ENCODE measurements around the gene MTOR.
"Not testable (repeated sequence)": the region's sequence is repeated elsewhere in the genome, so short reads cannot be mapped to it uniquely, and the experiment has no call there.

Gene MTOR

DNA sequence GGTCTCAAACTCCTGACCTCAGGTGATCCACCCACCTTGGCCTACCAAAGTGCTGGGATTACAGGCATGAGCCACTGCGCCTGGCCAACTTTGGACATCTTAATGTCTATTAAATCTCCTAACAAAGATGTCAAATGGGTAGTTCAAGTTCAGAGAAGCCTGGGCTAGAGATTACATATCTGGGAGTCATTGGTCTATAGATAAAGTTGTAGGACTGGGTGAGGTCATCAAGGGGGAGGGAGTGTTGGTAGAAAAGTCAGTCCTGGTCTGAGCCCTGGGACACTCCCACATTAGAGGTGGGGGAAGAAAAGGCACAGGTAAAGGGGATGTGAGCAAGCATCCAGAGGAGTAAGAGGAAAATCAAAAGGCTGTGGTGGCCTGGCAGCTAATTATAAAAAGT lies 17.3 kb upstream of the MTOR start:
- DNase-seq: no peak

DNA sequence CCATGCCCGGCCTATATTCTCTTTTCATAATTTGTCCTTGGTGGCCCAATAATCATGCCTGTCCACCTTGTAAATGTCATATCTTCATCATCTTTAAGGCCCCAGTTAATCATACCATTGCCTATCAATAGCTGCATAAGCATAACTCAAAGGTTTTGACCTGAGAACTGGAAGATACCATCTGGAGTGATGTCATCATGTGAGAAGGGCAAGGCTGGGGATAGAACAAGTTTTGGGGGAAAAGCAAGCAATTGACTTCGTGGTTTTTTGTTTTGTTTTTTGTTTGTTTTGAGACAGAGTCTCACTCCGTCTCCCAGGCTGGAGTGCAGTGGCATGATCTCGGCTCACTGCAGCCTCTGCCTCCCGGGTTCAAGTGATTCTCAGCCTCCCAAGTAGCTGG lies 16.8 kb upstream of the MTOR start:
- DNase-seq: no peak

DNA sequence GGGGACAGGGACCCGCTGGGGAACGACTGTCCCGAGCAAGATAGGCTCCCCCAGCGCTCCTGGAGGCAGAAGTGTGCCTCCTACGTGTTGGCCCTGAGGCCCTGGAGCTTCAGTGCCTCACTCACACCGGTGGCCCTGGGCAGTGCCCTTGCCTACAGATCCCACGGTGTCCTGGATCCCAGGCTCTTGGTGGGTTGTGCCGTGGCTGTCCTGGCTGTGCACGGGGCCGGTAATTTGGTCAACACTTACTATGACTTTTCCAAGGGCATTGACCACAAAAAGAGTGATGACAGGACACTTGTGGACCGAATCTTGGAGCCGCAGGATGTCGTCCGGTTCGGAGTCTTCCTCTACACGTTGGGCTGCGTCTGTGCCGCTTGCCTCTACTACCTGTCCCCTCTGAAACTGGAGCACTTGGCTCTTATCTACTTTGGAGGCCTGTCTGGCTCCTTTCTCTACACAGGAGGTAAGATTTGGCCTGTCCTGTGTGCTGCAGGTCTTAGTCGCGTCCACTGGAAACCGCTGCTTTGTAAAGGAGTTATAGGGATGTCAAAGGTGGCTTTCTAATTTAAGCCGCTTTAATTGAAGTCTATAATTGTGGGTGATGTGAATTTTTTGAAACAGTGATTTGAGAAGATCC lies 11.4 kb upstream of the MTOR start:
- no peak for DNase-seq

DNA sequence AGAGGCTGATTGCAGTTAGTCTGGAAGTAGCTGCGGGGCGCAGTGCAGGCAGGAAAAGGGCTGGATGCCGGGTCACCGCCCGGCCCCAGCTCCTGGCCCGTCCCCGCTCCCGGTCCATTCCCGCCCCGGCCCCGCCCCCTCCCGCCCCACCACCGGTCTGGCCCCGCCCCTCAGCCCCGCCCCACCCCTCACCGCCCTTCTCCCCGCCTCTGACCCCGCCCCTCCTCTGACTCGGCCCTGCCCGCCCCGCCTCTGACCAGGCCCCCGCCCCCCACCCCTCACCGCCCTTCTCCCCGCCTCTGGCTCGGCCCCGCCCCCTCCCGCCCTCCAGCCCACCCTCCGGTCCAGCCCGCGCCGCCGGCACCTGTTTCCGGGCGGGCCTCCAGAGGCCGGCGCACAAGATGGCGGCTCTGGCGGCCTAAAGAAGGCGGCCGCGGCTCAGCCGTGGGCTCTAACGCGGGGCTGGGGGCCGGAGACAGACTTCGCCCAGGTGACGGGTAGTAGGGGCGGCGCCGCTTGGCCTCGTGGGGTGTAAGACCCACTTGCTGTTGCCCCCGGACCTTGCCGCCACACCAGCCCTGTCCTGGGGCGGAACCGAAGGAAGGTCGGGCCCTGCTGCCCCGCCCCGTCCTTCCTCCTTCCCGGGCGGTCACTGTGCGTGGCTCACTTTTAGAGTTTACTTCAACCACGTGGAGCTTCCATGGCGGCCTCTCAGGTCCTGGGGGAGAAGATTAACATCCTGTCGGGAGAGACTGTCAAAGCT lies 10.7 kb upstream of the MTOR start, which contains the start of gene UBIAD1:
Gene UBIAD1 (plus strand): TSS at position 367 of the 763 bp plus-strand sequence. CDS start 334 bp downstream, at position 701.
- DNase-seq: peak; percentile 77 to 85

DNA sequence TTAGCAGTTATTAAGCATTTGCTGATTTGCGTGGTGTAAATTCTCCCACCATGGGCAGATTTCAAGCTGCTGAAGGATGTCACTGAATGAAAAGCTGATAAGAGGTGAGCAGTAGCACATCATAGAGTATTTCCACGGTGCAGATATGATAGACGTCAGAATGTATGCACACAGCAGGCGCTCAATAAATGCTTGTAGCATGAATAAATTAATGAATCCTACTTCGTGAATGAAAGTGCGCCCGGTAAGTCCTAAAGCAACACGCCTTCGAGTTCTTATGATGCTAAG lies 10.1 kb upstream of the MTOR start:
- no peak for DNase-seq

DNA sequence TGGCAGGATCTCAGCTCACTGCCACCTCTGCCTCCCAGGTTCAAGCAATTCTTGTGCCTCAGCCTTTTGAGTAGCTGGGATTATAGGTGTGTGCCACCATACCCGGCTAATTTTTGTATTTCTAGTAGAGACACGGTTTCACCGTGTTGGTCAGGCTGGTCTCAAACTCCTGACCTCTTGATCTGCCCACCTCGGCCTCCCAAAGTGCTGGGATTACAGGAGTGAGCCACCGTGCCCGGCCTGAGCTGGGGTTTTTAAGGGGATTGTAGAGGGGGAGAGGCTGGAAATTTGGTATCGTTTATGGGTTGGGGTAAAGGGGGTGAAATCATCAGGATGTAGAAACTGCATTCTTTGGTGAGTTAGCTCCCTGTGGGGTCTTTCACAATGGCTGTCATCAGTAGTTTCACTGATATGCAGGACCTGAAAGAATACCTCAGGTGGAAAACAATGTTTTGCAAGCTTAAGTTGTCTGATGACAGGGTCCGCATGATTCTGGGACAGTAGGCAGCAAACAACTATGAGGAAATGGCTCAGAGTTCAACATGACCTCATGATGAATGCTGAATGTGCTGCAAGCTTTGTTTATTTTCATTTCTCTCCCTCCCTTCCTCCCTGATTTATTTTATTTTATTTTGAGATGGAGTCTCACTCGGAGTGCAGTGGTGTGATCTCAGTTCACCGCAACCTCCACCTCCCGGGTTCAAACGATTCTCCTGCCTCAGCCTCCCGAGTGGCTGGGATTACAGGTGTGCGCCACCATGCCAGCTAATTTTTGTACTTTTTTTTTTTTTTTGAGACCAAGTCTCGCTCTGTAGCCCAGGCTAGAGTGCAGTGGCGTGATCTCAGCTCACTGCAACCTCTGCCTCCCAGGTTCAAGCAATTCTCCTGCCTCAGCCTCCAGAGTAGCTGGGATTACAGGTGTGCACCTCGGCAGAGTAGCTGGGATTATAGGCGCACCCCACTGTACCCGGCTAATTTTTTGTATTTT lies 5.3 kb upstream of the MTOR start:
- DNase-seq: not testable (repeated sequence)

DNA sequence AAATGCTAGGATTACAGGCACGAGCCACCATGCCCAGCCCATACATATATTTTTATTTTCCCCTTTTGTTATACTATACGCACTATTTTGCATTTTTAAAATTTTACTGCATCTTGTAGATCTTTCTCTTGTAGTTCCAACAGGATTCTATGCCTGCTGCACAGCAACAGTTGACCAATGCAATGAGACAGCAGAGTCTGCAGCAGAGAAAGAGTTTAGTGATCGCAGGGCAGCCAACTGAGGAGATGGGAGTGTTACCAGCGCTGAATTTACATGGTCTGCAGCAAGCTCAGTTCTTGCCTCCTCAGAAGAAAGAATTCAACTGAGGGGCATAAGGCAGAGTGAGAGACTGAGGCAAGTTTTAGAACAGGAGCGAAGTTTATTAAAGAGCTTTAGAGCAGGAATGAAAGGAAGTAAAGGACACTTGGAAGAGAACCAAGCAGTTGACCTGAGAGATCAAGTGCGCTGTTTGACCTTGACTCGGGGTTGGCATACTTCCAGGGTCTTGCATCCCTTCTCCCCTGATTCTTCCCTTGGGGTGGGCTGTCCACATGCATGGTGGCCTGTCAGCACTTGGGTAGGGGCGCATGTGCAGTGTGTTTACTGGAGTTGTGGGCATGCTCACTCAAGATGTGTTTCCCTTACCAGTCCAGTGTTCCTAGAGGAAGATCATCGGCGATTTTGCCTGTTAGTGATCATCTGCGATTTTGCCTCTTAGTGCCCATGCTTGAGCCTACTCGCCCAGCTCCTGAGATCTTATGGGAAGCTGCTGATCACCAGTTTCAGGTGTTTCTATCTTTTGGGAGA lies 4.1 kb upstream of the MTOR start:
- no peak for DNase-seq

DNA sequence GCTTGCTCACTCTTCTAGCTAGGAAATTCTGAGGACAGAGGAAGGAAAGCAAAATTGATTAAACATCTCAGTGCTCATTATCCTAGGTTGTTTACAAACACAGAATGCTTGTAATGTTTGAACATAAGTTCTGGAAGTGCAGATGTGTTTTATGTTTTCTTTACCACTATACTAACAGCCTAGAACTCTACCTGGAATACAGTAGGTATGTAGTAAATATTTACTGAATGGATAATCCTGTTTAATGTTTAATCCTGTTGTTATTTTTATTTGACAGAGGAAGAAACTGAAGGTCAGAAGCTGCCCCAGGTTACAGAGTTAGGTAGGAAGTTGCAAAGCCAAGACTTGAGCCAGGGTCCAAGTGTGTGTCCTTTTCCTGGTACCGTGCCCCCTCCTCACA lies 6.1 kb downstream of the MTOR start:
- DNase-seq: no peak

DNA sequence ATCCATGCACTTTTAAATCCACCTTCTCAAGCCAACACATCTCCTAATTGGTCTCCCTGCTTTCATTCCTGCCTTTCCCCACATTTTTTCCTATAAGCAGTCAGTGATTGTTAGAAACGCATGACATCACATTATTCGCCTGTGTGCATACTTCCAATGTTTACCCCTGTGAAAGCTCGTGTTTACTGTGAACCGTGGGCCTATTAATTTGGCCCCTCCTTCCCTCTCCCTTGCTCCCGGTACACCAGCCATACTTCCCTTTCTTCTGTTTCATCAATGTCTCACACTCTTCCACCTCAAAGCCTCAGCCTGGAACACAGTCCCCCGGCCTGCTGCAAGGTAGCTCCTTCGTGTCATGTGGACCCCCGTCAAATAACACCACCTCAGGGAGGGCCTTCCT lies 9.1 kb downstream of the MTOR start:
- DNase-seq: no peak

DNA sequence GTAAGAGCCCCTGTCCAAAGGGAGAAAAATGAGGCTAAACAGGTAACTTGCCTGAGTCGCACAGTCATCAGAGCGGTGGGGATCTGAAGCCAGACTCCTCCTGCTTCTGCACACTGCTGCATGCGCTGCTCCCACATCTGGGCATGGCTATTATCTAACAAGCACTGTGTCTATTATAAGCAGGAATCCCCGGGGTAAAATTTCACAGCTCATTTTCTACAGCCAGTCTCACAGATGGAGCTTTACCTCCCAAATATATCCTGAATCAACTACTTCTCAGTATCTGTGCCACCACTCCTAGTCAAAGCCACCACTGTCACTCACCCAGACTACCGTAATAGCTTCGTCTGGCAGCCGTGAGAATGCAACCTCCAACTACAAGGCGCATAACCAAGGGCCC lies 9.8 kb downstream of the MTOR start:
- DNase-seq: no peak

DNA sequence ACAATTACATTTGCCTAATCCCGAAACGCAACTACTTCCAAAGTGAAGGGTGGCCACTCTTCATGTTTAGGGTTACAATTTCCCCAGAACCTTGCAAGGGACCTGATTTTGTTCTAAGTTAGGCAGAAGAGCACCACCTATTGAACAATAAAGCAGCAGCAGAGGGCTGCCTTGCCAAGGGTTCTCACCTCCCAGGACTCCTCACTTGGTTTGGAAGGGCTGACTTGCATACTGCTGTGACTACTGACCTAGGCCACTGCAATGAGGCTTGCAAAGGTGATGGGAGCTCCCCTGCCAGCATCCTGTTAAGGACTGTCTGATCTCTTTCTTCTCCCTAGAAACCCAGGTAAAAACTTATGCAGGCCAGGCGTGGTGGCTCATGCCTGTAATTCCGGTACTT lies 14.2 kb downstream of the MTOR start:
- DNase-seq: no peak

DNA sequence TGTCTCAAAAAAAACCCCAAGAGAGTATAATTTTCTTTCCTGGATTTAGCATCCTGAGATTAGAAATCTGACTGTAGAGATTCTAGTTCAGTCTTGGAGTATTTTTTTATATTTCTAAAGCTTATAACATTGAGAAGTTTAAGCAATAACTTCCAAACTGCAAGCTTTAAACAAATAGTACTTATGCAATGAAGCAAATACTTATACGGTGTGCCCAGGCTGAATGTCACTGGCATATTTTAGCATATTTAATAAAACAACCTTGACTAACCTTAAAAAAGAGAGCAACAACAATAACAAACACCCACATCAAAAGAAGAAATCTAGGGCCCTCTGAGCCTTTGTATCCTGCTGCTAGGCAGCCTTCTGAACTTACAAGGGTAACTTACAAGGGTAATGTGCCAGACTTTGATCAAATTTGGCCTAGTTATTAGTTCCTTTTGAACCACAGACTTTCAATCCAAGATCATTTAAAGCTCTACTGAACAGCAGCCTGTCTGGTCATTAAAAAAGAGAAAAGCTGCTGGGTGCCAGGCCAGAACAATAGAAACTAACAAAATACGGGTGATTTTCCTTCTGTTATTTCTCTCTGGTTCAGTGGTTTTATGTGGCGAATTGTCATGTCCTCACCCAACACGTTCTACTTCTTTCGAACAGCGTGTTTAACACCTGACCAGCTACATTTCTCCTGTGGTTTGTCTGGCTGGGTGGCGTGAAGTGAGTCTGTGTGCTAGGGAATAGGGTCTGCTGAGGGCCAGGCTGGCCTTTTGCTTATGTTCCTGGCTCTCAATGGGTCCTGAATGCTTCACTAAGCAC lies 16.2 kb downstream of the MTOR start:
- no peak for DNase-seq

DNA sequence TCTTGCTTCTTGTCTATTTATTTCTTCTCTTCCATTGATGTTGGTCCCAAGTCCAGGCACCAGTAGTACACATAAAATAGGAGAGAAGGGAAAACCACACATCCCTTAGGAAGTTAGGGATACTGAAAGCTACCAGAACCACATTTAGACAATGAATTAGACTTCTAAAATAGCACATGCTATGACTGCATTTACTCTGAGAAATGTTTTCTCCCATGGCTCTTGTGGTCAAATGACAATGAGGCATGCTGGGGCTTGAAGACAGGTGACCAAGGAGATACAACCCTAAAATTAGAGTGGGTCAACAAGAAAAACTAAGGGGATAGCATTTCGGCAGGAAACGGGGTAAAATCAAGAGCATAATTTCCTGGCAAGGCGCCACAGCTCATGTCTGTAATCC lies 17.1 kb downstream of the MTOR start:
- no peak for DNase-seq

DNA sequence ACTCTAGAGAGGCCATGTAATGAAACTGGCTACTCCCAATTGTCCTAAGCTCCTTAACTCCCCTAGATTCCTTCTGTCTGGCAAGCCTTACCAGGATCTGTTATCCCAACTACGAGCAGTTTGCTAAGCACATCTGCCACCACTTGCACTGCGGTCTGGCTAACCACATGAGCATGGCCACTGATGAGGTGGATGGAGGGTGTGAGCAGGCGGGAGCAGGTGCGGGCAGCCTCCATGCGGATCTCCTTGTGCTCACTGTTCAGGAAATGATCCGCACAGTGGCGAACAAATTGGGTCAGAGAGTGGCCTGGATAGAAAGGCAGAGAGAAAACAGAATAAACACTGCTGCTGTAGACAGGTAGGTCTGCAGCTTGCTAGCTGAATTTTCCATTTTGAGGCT lies 24.0 kb downstream of the MTOR start:
- no peak for DNase-seq

DNA sequence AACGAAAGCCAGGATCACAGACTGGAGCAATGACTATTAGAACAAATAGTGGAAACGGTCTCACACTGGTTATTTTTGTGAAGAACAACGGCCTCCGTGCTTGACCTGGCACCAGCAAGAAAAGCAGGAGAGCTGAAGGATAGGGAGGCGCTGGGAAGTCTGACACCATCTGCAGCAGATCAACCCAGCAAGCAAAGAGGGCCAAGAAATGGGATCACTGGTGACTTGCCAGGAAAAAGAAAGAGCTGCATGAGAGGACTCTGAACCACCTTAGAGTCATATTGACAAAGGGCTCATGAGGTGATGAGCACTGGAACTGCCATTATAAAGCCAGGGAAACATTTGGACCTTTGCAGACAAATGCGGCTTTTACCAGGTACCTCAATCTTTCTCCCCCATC lies 25.0 kb downstream of the MTOR start:
- no peak for DNase-seq

DNA sequence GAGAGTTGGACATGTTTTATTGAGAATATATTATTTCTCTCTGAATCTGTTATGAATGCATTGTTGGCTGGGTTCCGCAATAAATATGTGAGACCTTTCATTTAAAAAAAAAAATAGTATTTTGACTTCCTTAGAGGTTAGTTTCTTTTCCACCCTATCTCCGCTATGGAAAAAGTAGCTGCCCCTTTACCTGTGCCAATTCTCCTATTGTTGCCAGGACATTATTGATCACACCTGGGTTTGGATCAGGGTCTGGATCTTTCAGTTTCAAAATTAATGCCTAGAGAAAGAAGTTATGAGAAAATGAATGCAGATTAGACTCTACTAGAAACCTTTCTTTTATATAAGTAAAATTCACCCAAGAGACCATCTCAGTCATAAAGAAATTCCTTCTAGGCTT lies 29.1 kb downstream of the MTOR start:
- DNase-seq: no peak

DNA sequence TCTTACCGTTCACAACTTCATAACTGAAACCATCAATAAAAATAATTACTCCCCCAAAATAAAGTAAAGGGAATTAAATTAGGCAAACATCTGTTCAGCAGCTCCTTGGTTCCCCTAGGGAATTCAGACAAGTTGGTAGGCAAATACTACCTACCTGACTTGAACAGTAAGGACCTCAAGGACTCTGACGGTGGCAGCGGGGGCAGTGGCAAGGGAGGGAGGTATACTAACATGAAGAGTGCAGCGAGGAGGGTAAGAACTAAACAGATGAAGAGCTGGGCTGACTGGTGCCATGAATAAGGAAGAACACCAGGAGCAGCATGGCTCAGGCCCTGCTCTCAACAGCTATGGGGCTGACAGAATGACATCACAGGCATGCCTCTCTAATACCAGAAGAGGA lies 33.1 kb downstream of the MTOR start:
- DNase-seq: no peak

DNA sequence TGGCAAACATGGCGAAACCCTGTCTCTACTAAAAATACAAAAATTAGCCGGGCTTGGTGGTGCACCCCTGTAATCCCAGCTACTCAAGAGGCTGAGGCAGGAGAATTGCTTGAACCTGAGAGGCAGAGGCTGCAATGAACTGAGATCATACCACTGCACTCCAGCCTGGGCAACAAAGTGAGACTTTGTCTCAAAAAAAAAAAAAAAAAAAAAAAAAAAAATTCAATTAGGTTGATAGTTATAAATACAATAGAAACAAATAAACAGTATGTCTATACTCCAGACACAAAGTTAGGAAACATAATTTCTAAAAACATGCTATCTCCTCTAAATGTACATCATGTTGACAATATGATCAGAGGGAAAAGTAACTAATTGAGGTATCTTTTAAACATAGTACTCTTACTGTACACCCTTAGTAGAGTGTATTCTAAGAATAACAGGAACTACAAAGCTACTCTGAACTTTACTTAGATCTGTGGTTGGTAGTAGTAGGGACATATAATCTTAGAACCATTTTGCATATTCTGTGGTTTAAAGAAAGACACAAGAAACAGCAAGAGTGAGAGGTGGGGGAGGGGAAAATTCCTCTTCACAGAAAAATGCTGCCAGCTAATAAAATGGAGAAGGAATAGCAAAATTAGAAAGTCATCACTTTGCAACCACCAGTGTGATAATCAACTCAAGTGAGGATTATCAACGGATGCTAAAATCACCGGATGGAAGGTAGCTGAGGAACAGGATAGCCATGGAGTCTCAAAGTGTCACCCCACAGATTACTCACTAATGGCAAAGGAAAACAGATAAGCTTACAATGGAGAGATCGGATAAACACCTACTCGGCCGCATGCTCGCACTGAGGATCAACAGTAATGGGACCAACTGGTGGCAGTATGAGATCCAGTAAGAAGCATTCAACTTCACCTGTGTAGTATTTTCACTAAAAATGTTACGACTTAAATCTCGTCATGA lies 35.0 kb downstream of the MTOR start:
- no peak for DNase-seq

DNA sequence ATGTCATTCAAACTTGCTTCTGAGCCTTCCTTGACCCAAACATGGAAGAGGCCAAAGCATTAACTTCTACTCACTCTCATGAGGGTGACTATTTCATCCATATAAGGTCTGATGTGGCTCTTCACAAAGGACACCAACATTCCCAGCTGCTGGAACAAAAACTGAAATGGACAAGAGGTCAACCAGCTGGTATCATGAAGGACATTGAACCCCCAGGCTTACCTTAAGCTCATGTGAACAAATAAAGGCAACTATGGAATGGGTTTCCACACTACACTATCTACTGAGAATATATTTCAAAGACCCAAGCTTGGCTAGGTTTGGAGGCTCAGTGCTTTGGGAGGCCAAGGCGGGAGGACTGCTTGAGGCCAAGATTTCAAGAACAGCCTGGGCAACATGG lies 46.3 kb downstream of the MTOR start:
- DNase-seq: no peak

DNA sequence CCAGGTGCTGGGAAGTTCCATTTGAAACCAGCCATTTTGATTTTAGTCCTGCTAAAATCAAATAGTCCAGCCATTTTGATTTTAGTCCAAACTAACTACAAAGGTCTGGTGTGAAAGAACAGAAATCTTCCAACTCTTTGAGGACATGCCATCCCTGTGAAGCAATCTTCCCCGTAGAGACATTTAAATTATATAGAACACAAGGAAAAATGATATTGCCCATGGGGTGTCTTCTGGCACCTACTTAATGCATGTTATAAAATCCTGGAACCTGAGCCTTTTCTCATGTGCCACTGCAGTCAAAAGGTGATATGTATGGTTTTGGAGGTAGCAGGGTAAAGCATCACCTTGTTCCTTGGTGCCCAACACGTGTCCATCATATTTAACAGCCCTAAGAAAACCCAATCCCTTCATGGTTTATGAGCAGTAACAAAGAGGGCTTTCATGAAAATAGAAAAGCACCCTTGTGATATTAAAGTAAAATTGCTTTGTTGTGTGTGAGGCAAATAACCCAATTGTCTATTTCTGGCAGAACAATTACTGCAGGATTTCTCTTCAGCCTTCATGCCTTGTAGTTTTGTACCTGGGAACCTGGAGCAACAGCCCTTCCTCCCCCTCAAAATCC lies 46.9 kb downstream of the MTOR start:
- no peak for DNase-seq

Measured in stimulated activated CD4-positive, alpha-beta T cell treated with anti-CD3 and anti-CD28 coated beads, Interleukin-2, amount 100 ng/mL, for 48 hours (primary cell).